Transverse colon (tissue), 3 donors: ENCODE data around the gene SLC25A51.

Experiments
- EP300 ChIP-seq: sonication (generic); formaldehyde crosslinking; IDR thresholded peaks from one replicate; pipeline ENCODE4 v1.6.1; 2017; ENCODE audit warnings: antibody characterized with exemption, low read depth
- POLR2A ChIP-seq: fragments of 450-650 bp; IDR thresholded peaks from one replicate; pipeline ENCODE4 v1.6.1; 2016; ENCODE audit warnings: antibody characterized with exemption, mild to moderate bottlenecking, moderate library complexity
- TF ChIP-seq, protein P1 (sequence below), 5 experiments: fragments of 200-600 bp in 3 of 5; fragments of 450-650 bp in 2 of 5; sonication (generic) in 3 of 5; IDR thresholded peaks; 1 replicate in 2 of 5; 2 replicates in 3 of 5; pipeline ENCODE4 v1.5.1; 2016 to 2017; ENCODE audit warnings: antibody characterized with exemption in 5 of 5, inconsistent platforms in 3 of 5, mild to moderate bottlenecking in 2 of 5, moderate library complexity in 1 of 5

DNA sequence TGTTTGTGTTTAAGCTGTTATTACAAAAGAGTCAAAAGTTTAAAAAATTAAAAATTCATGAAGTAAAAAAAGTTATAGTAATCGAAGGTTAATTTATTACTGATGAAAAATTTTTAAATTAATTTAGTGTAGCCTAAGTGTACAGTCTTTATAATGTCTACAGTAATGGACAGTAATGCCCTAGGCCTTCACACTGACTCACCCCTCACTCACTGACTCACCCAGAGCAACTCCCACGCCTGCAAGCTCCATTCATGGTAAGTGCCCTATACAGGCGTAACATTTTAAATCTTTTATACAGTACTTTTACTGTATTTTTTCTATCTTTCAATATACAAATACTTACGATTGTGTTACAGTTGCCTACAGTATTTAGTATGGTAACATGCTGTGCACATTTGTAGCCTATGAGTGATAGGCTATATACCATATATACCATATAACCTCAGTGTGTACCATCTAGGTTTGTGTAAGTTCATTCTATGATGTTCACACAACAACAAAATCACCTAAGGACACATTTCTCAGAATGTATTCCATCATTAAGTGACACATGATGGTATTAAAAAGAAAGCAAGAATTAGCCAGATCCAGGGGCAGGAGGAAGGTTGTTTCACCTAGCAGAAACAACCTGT, 63.2 kb downstream of the SLC25A51 start:
- TF ChIP-seq, protein P1, sequence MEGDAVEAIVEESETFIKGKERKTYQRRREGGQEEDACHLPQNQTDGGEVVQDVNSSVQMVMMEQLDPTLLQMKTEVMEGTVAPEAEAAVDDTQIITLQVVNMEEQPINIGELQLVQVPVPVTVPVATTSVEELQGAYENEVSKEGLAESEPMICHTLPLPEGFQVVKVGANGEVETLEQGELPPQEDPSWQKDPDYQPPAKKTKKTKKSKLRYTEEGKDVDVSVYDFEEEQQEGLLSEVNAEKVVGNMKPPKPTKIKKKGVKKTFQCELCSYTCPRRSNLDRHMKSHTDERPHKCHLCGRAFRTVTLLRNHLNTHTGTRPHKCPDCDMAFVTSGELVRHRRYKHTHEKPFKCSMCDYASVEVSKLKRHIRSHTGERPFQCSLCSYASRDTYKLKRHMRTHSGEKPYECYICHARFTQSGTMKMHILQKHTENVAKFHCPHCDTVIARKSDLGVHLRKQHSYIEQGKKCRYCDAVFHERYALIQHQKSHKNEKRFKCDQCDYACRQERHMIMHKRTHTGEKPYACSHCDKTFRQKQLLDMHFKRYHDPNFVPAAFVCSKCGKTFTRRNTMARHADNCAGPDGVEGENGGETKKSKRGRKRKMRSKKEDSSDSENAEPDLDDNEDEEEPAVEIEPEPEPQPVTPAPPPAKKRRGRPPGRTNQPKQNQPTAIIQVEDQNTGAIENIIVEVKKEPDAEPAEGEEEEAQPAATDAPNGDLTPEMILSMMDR (IDR thresholded peaks at IDR 0.05): no peak
- TF ChIP-seq POLR2A (no peak), EP300 (no peak)
